ENCODE measurements around the gene LPAR3. TPM values are rescaled to one million over a fixed set of nuclear protein-coding genes. Genes with fewer than 3 reads are reported as not detected.

LPAR3 gene, protein sequence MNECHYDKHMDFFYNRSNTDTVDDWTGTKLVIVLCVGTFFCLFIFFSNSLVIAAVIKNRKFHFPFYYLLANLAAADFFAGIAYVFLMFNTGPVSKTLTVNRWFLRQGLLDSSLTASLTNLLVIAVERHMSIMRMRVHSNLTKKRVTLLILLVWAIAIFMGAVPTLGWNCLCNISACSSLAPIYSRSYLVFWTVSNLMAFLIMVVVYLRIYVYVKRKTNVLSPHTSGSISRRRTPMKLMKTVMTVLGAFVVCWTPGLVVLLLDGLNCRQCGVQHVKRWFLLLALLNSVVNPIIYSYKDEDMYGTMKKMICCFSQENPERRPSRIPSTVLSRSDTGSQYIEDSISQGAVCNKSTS
- under 1 TPM in 6 of 8 experiments, not detected in 2; 0.11 to 0.76 (median 0.45) TPM for total RNA-seq

DNA sequence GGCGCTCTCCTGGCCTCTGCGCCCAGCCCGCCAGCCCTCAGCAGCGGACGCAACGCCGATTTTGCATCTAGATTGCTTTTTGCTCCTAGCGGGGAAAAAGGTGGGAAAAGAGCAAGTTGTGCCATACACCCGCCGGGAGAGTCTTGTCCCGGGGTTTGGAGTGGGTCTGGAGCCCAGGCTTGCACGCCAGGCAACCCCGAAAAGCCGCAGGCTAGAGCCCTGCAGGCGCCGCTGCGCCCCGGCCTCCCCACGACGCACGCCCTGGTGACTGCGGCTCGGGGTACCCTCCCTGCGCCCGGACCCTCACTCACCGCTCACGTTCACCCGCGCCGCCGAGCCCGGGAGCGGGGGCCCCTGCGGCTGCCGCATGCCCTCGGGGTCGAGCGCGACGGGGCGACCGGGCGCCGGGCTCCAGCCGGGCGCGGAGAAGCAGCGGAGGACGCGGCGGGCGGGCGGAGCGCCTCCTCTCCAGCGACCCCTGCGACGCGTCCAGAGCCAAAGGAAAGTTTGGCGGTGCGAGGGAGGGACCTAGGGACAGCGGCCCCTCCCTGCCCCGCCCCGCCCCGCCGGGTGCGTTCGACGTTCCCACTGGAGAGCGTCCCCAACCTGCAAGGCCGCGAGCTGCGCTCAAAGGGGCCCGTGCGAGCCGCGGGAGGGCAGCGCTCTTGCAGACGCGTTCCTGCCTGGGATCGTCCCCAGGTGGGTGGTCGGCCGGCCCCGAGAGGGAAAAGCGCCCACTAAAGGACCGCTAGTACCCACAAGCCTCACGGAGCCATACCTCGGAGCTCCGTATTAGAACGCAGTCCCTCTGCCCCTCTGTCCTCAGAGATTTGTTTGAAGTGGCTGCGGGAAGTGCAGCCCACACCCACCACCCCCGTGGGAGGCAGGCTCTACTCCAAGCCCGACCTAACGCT lies at the start of gene LPAR3:
LPAR3 (minus strand) TSS at position 502 of the 914 bp plus-strand sequence. CDS start 27,086 bp downstream, outside the sequence.
- in situ Hi-C loops (cut with MboI; ENCODE audit: low pct_unique_long_range_greater_than_20kb in 2 of 9, low sequenced_read_pairs in 9 of 9, unreplicated experiment in 9 of 9) = no loop called here
- peak in 6 of 8 experiments; percentile 67 to 93 (median 80) for ATAC-seq (replicated peaks in 6 of 8)
- H3K27ac ChIP-seq = no peak within 1 kb of the TSS
- peak within 1 kb of the TSS; percentile 34 to 41 (median 36) for H3K4me3 ChIP-seq
- WGBS, 10 experiments = 0 to 20% (median 3%) methylated on average over 1 to 23 of the region's 93 CpGs; no CpG with 5 or more reads in 5 of the 10 experiments
- peaks cover 0 to 3% of the 10 kb centered on the region in 2 donors for H3K4me1 ChIP-seq (replicated peaks in 1 of 2)

DNA sequence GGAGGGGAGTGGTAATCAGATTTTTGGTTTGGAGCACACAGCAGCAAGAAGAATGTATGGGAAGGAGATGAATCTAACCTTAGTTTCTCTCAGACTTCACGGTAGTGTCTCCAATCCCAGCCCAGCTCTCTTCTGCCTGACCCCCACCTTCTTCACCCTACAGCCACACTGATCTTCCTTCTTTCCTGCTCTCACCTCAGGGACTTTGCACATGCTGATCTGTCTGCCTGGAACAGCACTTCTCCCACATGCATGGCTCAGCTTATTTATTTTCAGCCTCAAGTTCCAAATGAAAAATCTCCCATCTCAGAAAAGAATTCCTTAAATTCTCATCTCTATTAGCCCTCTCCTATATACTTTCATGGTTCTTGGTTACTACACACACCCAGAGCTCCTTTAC lies 48.8 kb upstream of the LPAR3 start:
- ATAC-seq (replicated peaks in 6 of 8) = no peak
- Histone ChIP-seq H3K27ac (no peak overlapping the region), H3K4me3 (no peak overlapping the region), H3K4me1 (replicated peaks in 1 of 2) (peaks cover 0 to 3% of the 10 kb centered on the region in 2 donors)
- WGBS, 10 experiments = 67 to 100% (median 86%) methylated on average over 1 of the region's 1 CpG; no CpG with 5 or more reads in 5 of the 10 experiments
- in situ Hi-C loops (cut with MboI; ENCODE audit: low pct_unique_long_range_greater_than_20kb in 2 of 9, low sequenced_read_pairs in 9 of 9, unreplicated experiment in 9 of 9) = loop anchor here in 8 of 9 experiments (10.0 to 25.0 kb wide), 8 partner anchors 293 to 1030 kb away; partner anchors contain the start of genes C1orf52 (in 5 of the 8) and RPF1 (in 1 of the 8)

DNA sequence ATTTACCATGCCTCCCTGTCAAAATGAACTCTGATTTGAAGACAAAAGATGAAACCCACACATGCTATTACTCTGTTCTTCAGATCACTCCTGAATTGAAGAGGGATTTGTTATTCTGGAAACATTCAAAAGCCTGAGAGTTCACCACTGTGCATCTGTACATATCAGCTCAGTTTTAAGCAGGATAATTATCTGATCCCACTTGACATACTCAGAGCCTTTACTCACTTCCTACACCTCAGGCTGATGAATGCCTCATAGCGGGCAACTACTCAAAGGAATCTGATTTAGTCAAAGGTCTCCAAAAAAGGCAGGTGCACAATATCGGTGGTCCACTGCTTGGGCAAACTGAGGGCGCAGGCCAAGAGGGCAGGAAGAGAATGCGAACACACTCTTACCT lies 47.5 kb upstream of the LPAR3 start:
- Histone ChIP-seq H3K27ac (no peak overlapping the region), H3K4me1 (replicated peaks in 1 of 2) (peaks cover 5 to 9% of the 10 kb centered on the region in 2 donors), H3K4me3 (no peak overlapping the region)
- no peak for ATAC-seq (replicated peaks in 6 of 8)
- in situ Hi-C loops (cut with MboI; ENCODE audit: low pct_unique_long_range_greater_than_20kb in 2 of 9, low sequenced_read_pairs in 9 of 9, unreplicated experiment in 9 of 9) = loop anchor here in 8 of 9 experiments (10.0 to 25.0 kb wide), 8 partner anchors 294 to 1028 kb away; partner anchors contain the start of genes C1orf52 (in 5 of the 8) and RPF1 (in 1 of the 8)
- WGBS, 10 experiments = 56 to 100% (median 85%) methylated on average over 1 to 4 of the region's 4 CpGs; no CpG with 5 or more reads in 2 of the 10 experiments

DNA sequence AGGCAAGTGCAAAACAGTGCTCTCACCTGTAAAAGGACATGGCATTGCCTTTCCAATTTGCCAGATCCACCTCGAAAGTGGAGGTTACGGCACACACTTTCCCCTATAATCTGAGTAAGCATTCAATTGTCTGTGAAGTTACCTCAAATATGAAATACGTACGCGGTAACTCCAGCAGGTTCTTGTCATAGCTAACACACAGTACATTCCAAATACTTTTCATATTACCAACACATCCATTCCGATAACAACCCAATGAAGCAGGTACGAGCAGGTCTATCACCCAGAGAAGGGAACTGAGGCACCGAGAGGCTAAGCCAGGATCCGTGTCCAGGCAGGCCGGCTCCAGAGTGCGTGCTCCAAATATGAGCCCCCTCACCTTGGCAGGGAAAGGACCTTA lies 46.8 kb upstream of the LPAR3 start:
- ATAC-seq (replicated peaks in 6 of 8) = no peak
- Histone ChIP-seq H3K27ac (no peak overlapping the region), H3K4me3 (no peak overlapping the region), H3K4me1 (replicated peaks in 1 of 2) (peaks cover 5 to 13% of the 10 kb centered on the region in 2 donors)
- 86 to 100% (median 95%) methylated on average over 1 to 11 of the region's 11 CpGs for WGBS, 10 experiments
- in situ Hi-C loops (cut with MboI; ENCODE audit: low pct_unique_long_range_greater_than_20kb in 2 of 9, low sequenced_read_pairs in 9 of 9, unreplicated experiment in 9 of 9) = loop anchor here in 8 of 9 experiments (10.0 to 25.0 kb wide), 9 partner anchors 165 to 1027 kb away; partner anchors contain the start of genes C1orf52 (in 5 of the 8) and RPF1 (in 1 of the 8)

DNA sequence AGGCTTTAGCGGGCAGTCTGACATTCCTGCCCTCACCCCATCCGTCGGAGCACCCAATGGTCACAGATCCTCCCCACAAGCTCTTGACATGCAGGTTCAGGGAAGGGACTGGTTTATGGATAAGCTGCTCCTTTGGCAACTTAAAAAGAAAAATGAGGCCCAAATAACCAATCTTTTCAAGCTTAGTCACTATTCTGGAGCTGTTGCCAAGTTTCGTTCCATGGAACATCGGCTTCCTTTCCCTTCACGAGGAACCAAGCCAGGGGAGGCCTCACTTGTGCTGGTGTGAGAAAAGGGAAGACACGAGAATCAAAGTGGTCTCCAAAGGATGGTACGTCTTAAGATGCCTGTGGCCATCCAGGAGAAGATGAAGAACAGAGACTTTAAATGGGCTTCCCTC lies 46.1 kb upstream of the LPAR3 start:
- Histone ChIP-seq H3K4me3 (no peak overlapping the region), H3K4me1 (replicated peaks in 1 of 2) (peaks cover 5 to 13% of the 10 kb centered on the region in 2 donors), H3K27ac (no peak overlapping the region)
- no peak for ATAC-seq (replicated peaks in 6 of 8)
- in situ Hi-C loops (cut with MboI; ENCODE audit: low pct_unique_long_range_greater_than_20kb in 2 of 9, low sequenced_read_pairs in 9 of 9, unreplicated experiment in 9 of 9) = loop anchor here in 5 of 9 experiments (10.0 to 25.0 kb wide), 7 partner anchors 164 to 1027 kb away; partner anchors contain the start of genes C1orf52 (in 2 of the 5) and RPF1 (in 1 of the 5)
- WGBS, 10 experiments = 48 to 100% (median 91%) methylated on average over 2 to 8 of the region's 8 CpGs

DNA sequence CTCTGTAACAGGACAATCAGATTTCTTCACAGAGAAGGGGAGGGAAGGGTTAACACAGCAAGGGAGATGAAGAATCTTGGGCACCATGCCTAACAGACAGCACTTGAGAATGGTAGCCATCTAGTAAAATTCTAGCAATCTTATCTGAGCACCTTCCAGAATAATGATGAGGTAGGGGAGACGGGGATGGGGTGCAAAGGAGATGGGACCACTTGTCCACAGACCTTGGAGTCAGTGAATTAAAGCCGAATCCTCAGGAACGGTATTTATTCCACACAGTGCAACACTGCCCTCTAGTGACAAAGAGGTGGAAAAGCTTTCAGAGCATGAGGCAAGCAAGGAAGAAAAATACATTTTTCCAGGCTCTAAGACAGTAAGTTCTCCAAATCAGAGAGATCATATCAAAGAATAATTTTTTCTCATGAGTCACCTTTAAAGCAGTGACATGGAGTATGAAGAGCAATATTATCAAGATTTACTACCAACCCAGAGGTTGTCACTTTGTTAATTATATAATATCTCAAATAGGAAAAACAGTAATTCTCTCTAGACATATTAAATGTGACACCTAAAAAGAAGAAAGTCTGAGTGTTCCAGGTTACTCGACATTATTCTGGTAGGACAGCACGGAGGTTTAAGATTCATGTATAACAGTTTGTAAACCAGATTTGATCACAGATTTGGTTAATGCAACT lies 43.3 kb upstream of the LPAR3 start:
- in situ Hi-C loops (cut with MboI; ENCODE audit: low pct_unique_long_range_greater_than_20kb in 2 of 9, low sequenced_read_pairs in 9 of 9, unreplicated experiment in 9 of 9) = loop anchor here in 5 of 9 experiments (10.0 to 25.0 kb wide), 7 partner anchors 161 to 1024 kb away; partner anchors contain the start of genes C1orf52 (in 2 of the 5) and RPF1 (in 1 of the 5)
- WGBS, 10 experiments = 0 to 3% (median 0%) methylated on average over 1 to 5 of the region's 5 CpGs; no CpG with 5 or more reads in 1 of the 10 experiments
- peak; percentile 54 to 86 (median 79) for ATAC-seq (replicated peaks in 6 of 8)
- Histone ChIP-seq H3K4me1 (replicated peaks in 1 of 2) (peaks cover 5 to 13% of the 10 kb centered on the region in 2 donors), H3K4me3 (no peak overlapping the region), H3K27ac (no peak overlapping the region)

DNA sequence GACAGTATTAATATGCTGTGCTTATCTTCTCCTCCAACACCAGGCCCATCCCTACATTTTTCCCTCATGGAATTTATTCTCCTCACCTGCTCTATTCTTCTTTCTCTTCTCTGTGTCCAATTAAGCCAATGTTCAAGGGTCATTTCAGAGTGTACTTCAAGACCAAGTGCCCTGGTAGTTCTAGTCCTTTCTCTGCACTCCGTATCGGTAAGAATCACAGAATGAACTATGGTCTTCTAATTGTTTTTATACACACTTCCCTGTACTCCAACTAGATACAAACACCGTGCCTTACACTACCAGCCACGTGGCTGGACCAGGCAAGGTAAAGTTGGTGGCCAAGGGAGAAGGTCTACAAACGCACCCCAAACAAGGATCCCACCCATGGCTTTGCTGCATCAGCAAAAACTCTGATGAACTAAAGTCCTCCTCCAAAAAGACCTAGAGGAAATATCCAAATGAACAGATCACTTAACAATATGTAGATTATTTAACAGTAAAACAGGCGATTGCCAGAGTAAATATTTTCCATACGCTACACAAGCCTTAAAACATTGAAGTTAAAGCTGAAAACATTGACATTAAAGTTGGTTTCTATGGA lies 40.1 kb upstream of the LPAR3 start:
- no peak overlapping the region for H3K4me3 ChIP-seq
- H3K27ac ChIP-seq = no peak overlapping the region
- in situ Hi-C loops (cut with MboI; ENCODE audit: low pct_unique_long_range_greater_than_20kb in 2 of 9, low sequenced_read_pairs in 9 of 9, unreplicated experiment in 9 of 9) = loop anchor here in 5 of 9 experiments (10.0 to 25.0 kb wide), 7 partner anchors 158 to 1021 kb away; partner anchors contain the start of genes C1orf52 (in 2 of the 5) and RPF1 (in 1 of the 5)
- 64 to 93% (median 81%) methylated on average over 2 to 7 of the region's 7 CpGs for WGBS, 10 experiments
- ATAC-seq (replicated peaks in 6 of 8) = no peak
- H3K4me1 ChIP-seq (replicated peaks in 1 of 2) = peaks cover 5 to 15% of the 10 kb centered on the region in 2 donors

DNA sequence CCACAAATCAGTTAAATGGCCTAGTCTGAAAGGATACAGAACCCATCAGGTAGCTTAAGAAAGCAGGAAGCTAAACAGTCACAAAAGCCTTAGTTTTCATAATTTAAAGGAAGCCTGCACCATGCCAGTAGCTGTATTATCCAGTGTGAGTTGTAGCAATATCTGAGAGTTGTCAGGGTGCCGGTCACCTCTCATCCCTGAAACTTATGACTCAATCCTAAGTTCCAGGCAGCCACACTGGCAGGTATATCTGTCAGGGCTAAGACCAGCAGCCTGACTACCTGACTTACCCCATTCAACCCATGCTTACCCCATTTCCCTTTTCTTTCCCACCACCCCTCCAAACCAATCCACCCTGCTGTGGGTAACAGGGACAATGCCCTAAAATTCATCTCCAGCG lies 37.8 kb upstream of the LPAR3 start:
- in situ Hi-C loops (cut with MboI; ENCODE audit: low pct_unique_long_range_greater_than_20kb in 2 of 9, low sequenced_read_pairs in 9 of 9, unreplicated experiment in 9 of 9) = loop anchor here in 5 of 9 experiments (10.0 to 25.0 kb wide), 7 partner anchors 156 to 1019 kb away; partner anchors contain the start of genes C1orf52 (in 2 of the 5) and RPF1 (in 1 of the 5)
- H3K27ac ChIP-seq = no peak overlapping the region
- H3K4me1 ChIP-seq (replicated peaks in 1 of 2) = peaks cover 2 to 12% of the 10 kb centered on the region in 2 donors
- ATAC-seq (replicated peaks in 6 of 8) = no peak
- no peak overlapping the region for H3K4me3 ChIP-seq
- WGBS, 10 experiments = 56 to 100% (median 90%) methylated on average over 1 to 2 of the region's 2 CpGs; no CpG with 5 or more reads in 3 of the 10 experiments

DNA sequence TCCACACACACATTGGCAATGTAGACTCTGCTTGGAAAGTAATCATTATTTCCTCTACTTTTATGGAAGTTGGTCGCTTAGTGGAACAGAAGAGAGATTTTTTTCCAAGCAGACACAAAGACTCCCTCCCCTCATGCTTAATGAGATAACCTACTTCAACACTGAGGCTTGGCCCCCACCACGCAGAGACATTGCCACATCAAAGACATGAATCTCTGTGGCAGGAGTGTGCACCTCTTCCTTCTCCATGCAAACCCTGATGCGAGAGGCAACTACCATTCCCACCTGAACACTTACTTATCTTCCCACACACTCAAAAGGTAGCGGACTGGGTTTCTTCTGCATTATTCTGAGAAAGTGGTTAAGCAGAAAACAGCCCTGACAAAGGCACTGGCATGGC lies 37.3 kb upstream of the LPAR3 start:
- in situ Hi-C loops (cut with MboI; ENCODE audit: low pct_unique_long_range_greater_than_20kb in 2 of 9, low sequenced_read_pairs in 9 of 9, unreplicated experiment in 9 of 9) = loop anchor here in 5 of 9 experiments (10.0 to 25.0 kb wide), 7 partner anchors 156 to 1018 kb away; partner anchors contain the start of genes C1orf52 (in 2 of the 5) and RPF1 (in 1 of the 5)
- Histone ChIP-seq H3K27ac (no peak overlapping the region), H3K4me1 (replicated peaks in 1 of 2) (peaks cover 0 to 7% of the 10 kb centered on the region in 2 donors), H3K4me3 (no peak overlapping the region)
- ATAC-seq (replicated peaks in 6 of 8) = no peak
- 20 to 90% (median 84%) methylated on average over 1 to 4 of the region's 4 CpGs; no CpG with 5 or more reads in 2 of the 10 experiments for WGBS, 10 experiments

DNA sequence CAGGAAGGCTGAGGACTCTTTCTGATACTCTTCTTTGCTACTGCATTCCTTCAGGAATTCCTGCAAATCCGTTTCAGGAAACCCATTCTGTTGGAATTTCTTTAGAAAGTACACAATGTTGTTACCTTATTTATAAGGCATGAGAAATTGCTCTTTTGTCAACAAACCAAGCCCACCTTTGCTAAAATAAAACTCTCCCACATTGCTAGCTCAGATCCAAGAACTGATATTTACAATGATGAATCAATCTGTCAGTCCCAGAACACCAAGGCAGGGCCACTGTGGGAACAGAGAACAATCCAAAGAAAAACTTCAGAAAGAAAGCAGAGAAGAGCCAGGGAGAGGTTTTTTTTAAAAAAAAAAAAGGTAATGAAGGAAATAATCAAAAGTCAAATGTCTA lies 36.6 kb upstream of the LPAR3 start:
- no peak for ATAC-seq (replicated peaks in 6 of 8)
- H3K27ac ChIP-seq = no peak overlapping the region
- peaks cover 0 to 2% of the 10 kb centered on the region in 2 donors for H3K4me1 ChIP-seq (replicated peaks in 1 of 2)
- WGBS, 10 experiments = 0 to 82% (median 50%) methylated on average over 1 of the region's 1 CpG; no CpG with 5 or more reads in 1 of the 10 experiments
- H3K4me3 ChIP-seq = no peak overlapping the region
- in situ Hi-C loops (cut with MboI; ENCODE audit: low pct_unique_long_range_greater_than_20kb in 2 of 9, low sequenced_read_pairs in 9 of 9, unreplicated experiment in 9 of 9) = loop anchor here in 5 of 9 experiments (25.0 kb wide), 6 partner anchors 292 to 1017 kb away; partner anchors contain the start of genes C1orf52 (in 2 of the 5) and RPF1 (in 1 of the 5)

DNA sequence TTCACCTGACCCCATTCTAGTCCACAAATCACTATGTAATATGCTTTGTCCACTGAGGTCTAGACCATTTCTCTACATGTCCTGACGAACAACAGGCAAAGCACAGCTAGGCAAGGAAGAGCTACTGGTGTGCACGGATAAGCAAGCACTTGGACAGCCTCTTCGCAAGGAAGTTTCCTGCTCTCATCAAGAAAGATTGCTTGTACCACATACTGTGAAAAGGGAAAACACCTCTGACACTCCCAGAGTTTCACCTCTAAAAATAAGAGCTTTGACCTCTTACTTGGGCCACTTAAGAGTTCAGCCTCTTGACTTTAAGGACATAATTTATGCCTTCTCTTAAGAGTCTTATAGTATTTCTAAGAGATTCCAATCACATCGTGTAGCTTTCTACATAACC lies 36.0 kb upstream of the LPAR3 start:
- in situ Hi-C loops (cut with MboI; ENCODE audit: low pct_unique_long_range_greater_than_20kb in 2 of 9, low sequenced_read_pairs in 9 of 9, unreplicated experiment in 9 of 9) = loop anchor here in 5 of 9 experiments (25.0 kb wide), 6 partner anchors 292 to 1017 kb away; partner anchors contain the start of genes C1orf52 (in 2 of the 5) and RPF1 (in 1 of the 5)
- Histone ChIP-seq H3K4me3 (no peak overlapping the region), H3K27ac (no peak overlapping the region), H3K4me1 (replicated peaks in 1 of 2) (peaks cover 0 to 2% of the 10 kb centered on the region in 2 donors)
- ATAC-seq (replicated peaks in 6 of 8) = no peak
- 30 to 96% (median 64%) methylated on average over 1 to 4 of the region's 4 CpGs for WGBS, 10 experiments
